ENCODE results near the gene DCST1.

- TF ChIP-seq CTCF (IDR thresholded peaks at IDR 0.05), result no peak
- no peak for TF ChIP-seq POLR2A (IDR thresholded peaks at IDR 0.05)
These were observed 17.7 kb downstream of the DCST1 start for GRCh38 chr1:155051342-155051776.
